Kidney tubule cell (primary cell): ENCODE measurements around the gene RHOV.
A peak's percentile ranks its signal among the peaks of the same experiment; 100 is the strongest.

Experiments
- DNase-seq: peaks from one replicate; pipeline ENCODE4 v3.0.0-alpha.2; 2018; ENCODE audit warnings: low spot score

Gene RHOV

DNA sequence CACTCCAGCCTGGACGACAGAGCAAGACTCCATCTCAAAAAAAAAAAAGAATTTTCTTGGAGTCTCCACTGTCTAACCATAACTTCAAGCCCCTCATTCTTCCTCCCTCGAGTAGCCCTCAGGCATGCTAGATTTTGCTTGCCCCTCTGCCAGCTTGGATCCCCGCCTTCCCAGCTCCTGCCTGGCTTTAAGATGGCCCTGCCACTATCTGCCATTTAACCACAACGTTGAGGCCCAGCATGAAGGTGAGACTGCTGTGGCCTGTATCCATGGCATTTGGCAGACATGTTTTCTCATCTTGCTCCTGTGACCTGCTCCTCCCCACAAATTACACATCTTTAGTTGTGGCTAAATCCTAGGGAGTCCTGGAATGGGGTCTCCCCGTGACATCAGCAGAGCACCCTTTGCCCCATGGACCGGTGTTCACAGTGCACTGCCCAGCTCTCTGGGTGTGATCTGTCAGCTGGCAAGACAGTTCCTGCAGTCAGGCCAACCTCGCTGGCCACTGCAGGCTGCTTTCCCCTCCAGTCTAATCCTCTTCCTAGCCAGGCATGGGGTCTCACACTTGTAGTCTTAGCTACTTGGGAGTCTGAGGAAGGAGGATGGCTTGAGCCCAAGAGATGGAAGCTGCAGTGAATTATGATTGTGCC is 30.6 kb upstream of the RHOV start:
- DNase-seq = no peak

DNA sequence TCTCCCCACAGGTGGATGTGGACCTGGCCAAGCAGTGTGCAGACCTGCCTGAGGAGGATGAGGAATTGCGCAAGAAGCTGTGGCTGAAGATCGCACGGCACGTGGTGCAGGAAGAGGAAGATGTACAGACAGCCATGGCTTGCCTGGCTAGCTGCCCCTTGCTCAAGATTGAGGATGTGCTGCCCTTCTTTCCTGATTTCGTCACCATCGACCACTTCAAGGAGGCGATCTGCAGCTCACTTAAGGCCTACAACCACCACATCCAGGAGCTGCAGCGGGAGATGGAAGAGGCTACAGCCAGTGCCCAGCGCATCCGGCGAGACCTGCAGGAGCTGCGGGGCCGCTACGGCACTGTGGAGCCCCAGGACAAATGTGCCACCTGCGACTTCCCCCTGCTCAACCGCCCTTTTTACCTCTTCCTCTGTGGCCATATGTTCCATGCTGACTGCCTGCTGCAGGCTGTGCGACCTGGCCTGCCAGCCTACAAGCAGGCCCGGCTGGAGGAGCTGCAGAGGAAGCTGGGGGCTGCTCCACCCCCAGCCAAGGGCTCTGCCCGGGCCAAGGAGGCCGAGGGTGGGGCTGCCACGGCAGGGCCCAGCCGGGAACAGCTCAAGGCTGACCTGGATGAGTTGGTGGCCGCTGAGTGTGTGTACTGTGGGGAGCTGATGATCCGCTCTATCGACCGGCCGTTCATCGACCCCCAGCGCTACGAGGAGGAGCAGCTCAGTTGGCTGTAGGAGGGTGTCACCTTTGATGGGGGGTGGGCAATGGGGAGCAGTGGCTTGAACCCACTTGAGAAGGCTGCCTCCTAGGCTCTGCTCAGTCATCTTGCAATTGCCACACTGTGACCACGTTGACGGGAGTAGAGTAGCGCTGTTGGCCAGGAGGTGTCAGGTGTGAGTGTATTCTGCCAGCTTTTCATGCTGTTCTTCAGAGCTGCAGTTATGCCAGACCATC is 28.8 kb upstream of the RHOV start:
- no peak for DNase-seq

DNA sequence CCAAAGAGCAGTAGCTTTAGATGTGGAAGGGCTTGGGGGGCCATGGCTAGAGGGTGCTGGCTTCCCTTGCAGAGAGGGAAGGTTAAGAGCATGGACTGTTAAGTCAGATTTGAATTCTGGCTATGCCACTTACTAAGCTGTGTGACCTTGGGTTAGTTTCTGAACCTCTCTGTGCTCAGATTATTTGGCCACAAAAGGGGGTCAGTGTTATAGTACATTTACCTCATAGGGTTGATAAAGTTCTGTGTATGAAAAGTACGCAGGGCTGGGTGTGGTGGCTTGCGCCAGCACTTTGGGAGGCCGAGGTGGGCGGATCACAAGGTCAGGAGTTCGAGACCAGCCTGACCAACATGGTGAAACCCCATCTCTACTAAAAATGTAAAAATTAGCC is 27.0 kb upstream of the RHOV start:
- DNase-seq = no peak

GRCh38 chr15:40900256-40901052 is 26.4 kb upstream of the RHOV start:
- no peak for DNase-seq

DNA sequence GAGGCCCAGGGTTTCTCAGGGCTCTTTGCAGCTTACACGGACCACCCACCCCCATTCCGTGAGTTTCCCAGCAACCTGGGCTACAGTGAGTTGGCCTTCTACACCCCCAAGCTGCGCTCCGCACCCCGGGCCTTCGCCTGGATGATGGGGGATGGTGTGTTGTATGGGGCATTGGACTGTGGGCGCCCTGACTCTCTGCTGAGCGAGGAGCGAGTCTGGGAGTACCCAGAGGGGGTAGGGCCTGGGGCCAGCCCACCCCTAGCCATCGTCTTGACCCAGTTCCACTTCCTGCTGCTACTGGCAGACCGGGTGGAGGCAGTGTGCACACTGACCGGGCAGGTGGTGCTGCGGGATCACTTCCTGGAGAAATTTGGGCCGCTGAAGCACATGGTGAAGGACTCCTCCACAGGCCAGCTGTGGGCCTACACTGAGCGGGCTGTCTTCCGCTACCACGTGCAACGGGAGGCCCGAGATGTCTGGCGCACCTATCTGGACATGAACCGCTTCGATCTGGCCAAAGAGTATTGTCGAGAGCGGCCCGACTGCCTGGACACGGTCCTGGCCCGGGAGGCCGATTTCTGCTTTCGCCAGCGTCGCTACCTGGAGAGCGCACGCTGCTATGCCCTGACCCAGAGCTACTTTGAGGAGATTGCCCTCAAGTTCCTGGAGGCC is 25.6 kb upstream of the RHOV start:
- DNase-seq = no peak

DNA sequence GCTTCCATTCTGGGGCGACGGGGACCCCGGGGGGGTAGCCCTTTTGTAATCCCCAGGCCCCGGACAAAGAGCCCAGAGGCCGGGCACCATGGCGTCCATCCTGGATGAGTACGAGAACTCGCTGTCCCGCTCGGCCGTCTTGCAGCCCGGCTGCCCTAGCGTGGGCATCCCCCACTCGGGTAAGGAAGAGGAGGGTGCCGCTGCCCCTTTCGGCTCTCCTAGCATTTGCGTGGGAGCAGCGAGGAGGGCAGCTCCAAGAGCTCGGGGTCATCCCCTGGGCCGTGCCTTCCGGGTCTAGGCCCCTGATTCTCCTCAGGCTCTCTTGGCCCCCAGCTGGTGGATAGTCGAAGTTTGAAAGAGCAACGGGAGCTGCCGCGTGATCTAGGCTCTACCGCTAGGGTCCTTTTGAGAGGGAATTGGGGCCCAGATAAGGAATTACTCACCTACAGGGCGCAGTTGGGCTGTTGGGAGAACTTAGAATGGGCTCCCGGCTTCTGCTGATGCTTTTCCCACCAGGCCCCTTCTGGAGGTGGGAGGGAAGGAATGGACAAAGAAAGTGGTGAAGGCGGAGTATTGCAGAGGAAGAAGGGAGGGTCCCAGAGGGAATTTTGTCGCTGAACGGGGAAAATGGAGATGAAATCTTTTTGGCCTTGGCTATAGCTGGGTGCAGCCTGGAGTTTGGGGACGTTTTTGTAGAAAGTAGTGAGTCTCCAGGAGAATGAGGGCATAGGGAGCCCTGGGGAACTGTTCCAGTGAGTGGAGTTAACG is 20.8 kb upstream of the RHOV start:
- DNase-seq = peak; percentile 84

DNA sequence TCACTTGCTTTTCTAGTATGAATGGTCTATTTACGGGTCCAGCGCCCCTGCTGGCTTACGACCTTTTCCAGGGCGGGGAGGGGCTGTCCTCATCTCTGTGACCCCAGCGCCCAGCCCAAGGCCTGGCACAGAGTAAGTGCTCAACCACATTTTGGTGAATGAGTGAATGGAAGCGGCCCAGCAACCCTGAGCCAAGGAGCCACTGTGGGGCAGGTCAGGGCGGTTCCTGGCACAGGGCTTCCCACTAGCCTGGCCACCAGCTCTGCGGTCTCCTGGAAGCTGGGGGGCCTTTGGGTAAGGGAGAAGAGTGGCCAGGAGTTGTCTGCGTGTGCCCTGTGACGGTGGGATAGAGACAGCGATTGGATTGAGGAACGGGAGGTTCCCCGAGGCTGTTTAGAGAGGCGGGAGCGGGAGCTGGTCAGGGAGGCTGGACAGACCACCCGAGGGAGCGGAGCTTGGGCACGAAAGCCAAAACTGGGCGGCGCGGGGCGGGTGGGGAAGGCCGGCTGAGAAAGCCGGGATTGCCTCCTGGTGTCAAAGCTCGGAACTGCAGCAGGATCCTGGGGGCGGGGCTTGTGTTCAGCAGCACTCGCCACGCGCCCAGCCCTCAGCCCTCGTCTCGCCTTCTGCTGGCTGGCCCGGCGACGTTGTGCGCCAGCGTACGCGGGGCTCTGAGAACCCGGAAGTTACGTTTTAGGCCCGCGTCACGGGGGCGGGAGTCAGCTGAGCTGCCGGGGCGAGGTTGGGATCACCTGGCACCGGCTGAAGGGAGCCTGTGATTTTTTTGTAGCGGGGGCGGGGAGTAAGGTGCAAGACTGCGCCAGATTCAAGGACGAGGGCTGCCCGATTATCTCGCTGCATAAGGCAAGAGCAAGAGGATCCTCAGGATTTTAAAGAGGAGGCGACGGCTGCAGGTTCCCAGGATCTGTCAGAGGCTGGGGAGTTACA is 20.0 kb upstream of the RHOV start, which contains the start of gene VPS18:
Gene VPS18 (plus strand): TSS at position 718 of the 948 bp plus-strand sequence. CDS start 319 bp downstream, outside the sequence.
- DNase-seq = peak; percentile 98

GRCh38 chr15:40893019-40893670 is 19.1 kb upstream of the RHOV start:
- DNase-seq = no peak

DNA sequence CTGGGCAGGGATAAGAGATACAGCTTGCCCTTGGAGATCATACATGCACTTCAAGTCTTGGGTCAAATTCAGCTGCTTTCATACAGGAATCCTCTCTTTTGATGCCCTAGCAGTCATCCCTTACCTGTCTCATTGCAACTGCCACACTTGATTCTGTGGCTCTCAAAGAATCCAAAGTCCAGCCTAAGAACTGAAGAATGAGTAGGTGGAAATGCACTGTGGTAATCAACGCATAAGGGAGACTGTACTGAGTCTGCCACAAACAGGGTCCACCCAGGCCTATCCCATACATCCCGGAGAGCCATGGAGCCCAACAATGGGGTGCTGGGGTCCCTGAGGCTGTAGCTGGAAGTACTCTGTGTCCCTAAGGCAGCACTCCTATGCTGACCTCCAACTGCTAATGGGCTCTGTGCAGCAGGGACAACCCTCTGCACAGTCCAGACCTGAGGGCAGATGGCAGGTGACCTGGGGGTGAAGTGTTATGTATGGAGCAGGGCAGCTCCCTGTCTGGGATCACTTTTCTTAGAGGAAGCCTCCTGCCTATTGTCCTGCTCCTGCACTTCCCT is 18.5 kb upstream of the RHOV start:
- no peak for DNase-seq

DNA sequence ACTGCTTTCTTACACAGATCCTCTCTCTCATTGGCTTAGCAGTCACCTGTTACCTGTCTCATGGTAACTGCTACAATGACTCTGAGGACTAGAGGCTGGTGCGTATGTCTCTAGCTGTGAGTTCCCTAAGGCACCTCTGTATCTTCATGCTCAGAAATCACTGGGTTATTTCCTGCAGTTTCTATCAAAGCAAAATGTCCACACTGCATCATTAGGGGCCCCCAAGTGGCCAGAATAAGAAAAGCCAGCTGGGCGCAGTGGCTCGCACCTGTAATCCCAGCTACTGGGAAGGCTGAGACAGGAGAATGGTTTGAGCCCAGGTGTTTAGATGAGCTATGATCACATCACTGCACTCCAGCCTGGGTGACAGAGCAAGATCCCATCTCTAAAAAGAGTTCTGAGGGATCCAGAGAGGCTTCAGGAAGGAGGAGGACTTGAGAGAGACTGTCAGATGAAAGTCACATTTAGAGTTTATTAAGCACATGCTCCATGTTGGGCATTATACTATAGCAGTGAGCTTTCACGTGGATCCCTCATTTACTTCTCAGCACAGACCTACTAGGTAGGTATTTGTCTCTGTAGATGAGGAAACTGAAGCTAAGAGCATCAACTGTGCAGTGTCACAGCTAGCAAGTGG is 17.9 kb upstream of the RHOV start:
- DNase-seq = peak; percentile 73

DNA sequence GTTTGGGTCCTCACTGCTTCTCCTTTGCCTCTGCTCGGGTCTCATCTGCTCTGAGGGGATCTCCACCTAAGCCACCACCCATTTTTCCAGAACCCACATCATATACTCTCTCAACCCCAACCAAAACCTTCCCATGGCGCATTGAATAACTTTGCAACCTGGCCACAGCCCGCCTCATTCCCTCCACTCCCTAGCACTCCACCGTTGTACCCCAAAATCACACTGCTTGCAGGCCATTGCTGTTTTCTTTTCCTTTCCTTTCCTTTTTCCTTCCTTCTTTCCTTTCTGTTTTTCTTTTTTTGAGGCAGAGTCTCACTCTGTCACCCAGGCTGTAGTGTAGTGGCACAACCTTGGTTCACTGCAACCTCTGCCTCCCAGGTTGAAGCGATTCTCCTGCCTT is 17.1 kb upstream of the RHOV start:
- no peak for DNase-seq

- no peak for DNase-seq
Measured at GRCh38 chr15:40889112-40889511, 15.1 kb upstream of the RHOV start.

- DNase-seq = no peak
Measured at GRCh38 chr15:40886586-40886985, 12.6 kb upstream of the RHOV start.

DNA sequence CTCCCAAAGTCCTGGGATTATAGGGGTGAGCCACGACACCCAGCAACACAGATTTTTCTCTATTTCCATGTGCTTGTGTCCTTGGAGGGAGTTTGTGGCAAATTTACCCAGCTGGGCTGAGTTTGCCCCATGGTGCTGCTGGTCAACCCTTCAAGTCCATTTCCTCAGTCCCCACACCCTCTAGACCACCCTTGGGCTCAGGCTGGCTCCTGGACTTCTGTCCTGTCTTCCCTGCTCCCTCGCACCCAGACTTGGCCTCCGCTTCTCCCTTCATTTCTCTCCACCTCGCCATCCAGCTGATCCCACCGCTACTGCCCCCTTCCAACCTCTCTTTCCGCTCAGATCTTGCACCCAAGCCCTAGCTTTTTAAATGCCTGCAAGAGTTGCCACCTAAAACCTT is 7.3 kb upstream of the RHOV start:
- no peak for DNase-seq

DNA sequence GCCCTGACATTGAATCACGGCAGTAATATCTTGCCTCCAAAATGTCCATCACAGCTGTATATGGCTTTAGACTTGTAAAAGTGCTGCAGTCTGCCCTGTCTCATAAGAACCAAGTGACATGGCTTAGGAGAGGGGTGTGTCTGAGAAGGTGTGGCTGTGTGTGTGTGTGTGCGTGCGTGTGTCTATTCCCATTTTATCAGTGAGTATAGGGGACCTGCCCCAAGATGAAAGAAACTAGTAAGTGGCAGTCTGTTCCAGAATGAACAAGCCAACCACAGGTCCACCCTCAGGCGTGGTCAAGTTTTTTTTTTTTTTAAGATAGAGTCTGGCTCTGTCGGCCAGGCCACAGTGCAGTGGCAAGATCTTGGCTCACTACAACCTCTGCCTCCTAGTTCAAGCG is 5.6 kb upstream of the RHOV start:
- no peak for DNase-seq

- DNase-seq = peak; percentile 85
Measured at GRCh38 chr15:40878785-40879184, 4.8 kb upstream of the RHOV start.

DNA sequence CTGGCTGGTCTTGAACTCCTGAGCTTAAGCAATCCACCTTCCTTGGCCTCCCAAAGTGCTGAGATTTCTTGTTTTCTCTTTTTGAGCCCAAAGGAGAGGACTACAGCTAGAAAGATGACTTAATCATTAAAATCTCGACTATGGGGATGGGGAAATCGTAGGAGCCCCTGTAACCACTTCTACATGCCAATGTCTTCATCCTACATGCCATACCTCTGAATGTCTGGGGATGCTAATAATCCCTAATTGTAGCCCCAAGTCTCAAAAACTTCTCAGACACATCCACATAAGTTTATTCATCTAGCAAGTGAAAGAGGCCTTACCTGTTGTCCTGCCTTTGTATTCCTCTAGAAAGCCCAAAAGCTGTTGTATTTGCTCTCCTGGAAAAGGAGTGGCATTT is 3.7 kb upstream of the RHOV start:
- DNase-seq = no peak

DNA sequence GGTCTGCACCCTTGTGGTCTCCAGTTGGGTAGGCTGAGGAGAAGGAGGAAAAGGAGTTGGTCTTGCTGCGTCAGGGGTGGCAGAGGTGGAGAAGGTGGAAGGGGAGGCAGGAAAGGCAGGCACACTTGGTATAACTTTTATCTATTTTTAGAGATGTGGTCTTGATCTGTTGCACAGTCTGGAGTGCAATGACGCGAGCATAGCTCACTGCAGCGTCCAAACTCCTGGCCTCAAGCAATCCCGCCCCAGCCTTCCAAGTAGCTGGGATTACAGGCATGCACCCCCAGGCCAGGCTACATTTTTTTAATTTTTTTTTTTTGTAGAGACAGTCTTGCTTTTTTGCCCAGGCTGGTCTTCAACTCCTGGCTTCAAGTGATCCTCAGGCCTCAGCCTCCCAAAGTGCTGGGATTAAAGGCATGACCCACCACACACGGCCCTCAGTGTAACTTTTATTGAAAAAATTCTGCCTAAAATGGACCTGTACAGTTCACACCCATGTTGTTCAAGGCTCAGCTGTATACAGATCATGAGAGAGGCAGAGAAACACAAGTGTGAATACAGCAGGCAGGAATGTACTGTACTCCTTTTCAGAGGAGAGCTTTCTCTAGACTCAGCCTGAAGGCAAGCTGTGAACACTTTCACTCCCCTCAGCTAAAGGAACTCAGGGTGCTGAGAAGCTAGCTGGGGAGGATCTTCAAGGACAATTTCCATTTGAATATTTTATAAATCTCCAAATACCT is 2.1 kb upstream of the RHOV start:
- no peak for DNase-seq
